ENCODE data around the gene ELOVL1.

The ELOVL1 gene

GRCh38 chr1:43352881-43353280 lies 14.9 kb downstream of the ELOVL1 start:
- DNase-seq: no peak

- no peak for DNase-seq
Observed at GRCh38 chr1:43352351-43352705, 15.5 kb downstream of the ELOVL1 start.

- DNase-seq: no peak
Observed at GRCh38 chr1:43351421-43352350, 16.1 kb downstream of the ELOVL1 start.

GRCh38 chr1:43350976-43351375 lies 16.8 kb downstream of the ELOVL1 start:
- DNase-seq: no peak

GRCh38 chr1:43349594-43350306 lies 18.1 kb downstream of the ELOVL1 start:
- DNase-seq: no peak

GRCh38 chr1:43348809-43349593 lies 18.8 kb downstream of the ELOVL1 start:
- DNase-seq: peak; percentile 79

GRCh38 chr1:43348343-43348808 lies 19.4 kb downstream of the ELOVL1 start:
- DNase-seq: no peak

GRCh38 chr1:43346636-43347035 lies 21.2 kb downstream of the ELOVL1 start:
- no peak for DNase-seq

- DNase-seq: no peak
Observed at GRCh38 chr1:43345120-43345519, 22.7 kb downstream of the ELOVL1 start.

- DNase-seq: no peak
Observed at GRCh38 chr1:43344267-43344850, 23.5 kb downstream of the ELOVL1 start.

- no peak for DNase-seq
Observed at GRCh38 chr1:43340559-43340958, 27.3 kb downstream of the ELOVL1 start.

GRCh38 chr1:43339584-43340232 lies 28.1 kb downstream of the ELOVL1 start:
- no peak for DNase-seq

- DNase-seq: no peak
Observed at GRCh38 chr1:43338001-43338400, 29.8 kb downstream of the ELOVL1 start.

- DNase-seq: no peak
Observed at GRCh38 chr1:43337588-43337987, 30.2 kb downstream of the ELOVL1 start, which contains the start of gene MPL. TSS of gene MPL (plus strand) at chr1:43337818. CDS start at chr1:43337849, 31 bp downstream.

- DNase-seq: no peak
Observed at GRCh38 chr1:43334453-43335205, 33.2 kb downstream of the ELOVL1 start.

- DNase-seq: no peak
Observed at GRCh38 chr1:43331688-43332087, 36.1 kb downstream of the ELOVL1 start.

GRCh38 chr1:43329995-43330751 lies 37.6 kb downstream of the ELOVL1 start:
- DNase-seq: peak; percentile 45

GRCh38 chr1:43327549-43328292 lies 40.1 kb downstream of the ELOVL1 start:
- no peak for DNase-seq

GRCh38 chr1:43325381-43325780 lies 42.4 kb downstream of the ELOVL1 start:
- DNase-seq: no peak

GRCh38 chr1:43324810-43325209 lies 43.0 kb downstream of the ELOVL1 start:
- no peak for DNase-seq

Data from right hindlimb (tissue), 1 donor.